NCI-H748 treated with DMSO at 0.1 percent for 48 hours (cell line): ENCODE measurements around the gene ADRM1.

Experiments
- DNase-seq: peaks from one replicate; lab custom pipeline; 2025; lab: John Stamatoyannopoulos, UW

Gene ADRM1

GRCh38 chr20:62311832-62312661 is 9.2 kb downstream of the ADRM1 start:
- no peak for DNase-seq

GRCh38 chr20:62312662-62312977 is 9.8 kb downstream of the ADRM1 start:
- no peak for DNase-seq

GRCh38 chr20:62313021-62313420 is 10.2 kb downstream of the ADRM1 start:
- no peak for DNase-seq

GRCh38 chr20:62313460-62314338 is 10.9 kb downstream of the ADRM1 start:
- no peak for DNase-seq

- no peak for DNase-seq
Observed at GRCh38 chr20:62314339-62314638, 11.5 kb downstream of the ADRM1 start.

- DNase-seq = no peak
Observed at GRCh38 chr20:62314711-62315302, 12.0 kb downstream of the ADRM1 start.

- no peak for DNase-seq
Observed at GRCh38 chr20:62315773-62316172, 13.0 kb downstream of the ADRM1 start.

GRCh38 chr20:62316331-62317166 is 13.8 kb downstream of the ADRM1 start:
- no peak for DNase-seq

- no peak for DNase-seq
Observed at GRCh38 chr20:62317167-62317655, 14.4 kb downstream of the ADRM1 start.

GRCh38 chr20:62318400-62319345 is 15.9 kb downstream of the ADRM1 start:
- no peak for DNase-seq

GRCh38 chr20:62319346-62319909 is 16.6 kb downstream of the ADRM1 start:
- no peak for DNase-seq

- no peak for DNase-seq
Observed at GRCh38 chr20:62320581-62321354, 18.0 kb downstream of the ADRM1 start.

- no peak for DNase-seq
Observed at GRCh38 chr20:62321521-62321948, 18.7 kb downstream of the ADRM1 start.

- no peak for DNase-seq
Observed at GRCh38 chr20:62321975-62322374, 19.2 kb downstream of the ADRM1 start.

GRCh38 chr20:62322492-62323041 is 19.8 kb downstream of the ADRM1 start:
- no peak for DNase-seq

- no peak for DNase-seq
Observed at GRCh38 chr20:62323146-62323979, 20.6 kb downstream of the ADRM1 start.

GRCh38 chr20:62323980-62324906 is 21.4 kb downstream of the ADRM1 start:
- no peak for DNase-seq
